GM21515 (cell line): ENCODE measurements around the gene LRIG1.

ENCODE experiments used
- ATAC-seq: cut with Tn5 transposase; IDR thresholded peaks from one replicate; pipeline ENCODE4 v1.9.1; 2021; ENCODE audit not compliant: unreplicated experiment

LRIG1 gene

DNA sequence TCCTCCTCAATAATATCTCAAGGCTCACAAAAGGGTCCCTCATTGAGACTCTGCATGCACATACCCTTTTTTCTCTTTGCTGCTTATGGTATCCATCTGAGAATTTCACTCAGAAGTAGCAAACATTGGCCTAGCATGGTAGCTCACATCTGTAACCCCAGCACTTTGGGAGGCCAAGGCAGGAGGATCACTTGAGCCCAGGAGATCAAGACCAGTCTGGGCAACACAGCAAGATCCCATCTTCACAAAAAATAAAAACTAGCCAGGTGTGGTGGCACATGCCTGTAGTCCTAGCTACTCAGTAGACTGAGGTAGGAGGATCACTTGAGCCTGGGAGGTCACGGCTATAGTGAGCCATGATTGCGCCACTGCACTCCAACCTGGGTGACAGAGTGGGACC lies 11.7 kb downstream of the LRIG1 start:
- no peak for ATAC-seq

DNA sequence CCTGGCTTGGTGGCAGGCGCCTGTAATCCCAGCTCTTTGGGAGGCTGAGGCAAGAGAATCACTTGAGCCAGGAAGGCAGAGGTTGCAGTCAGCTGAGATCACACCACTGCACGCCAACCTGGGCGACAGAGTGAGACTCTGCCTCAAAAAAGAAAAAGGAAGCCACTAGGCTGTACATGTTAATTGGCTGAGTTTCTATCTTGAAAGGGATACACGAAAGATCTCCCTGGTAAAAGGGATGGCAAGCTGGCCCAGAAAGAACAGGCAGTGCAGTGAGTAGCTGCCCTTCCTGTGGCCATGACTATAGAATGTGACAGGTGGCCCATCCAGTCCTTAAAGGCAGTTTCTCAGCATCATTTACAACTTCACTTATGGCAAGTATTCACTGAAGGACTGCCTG lies 12.3 kb downstream of the LRIG1 start:
- no peak for ATAC-seq

DNA sequence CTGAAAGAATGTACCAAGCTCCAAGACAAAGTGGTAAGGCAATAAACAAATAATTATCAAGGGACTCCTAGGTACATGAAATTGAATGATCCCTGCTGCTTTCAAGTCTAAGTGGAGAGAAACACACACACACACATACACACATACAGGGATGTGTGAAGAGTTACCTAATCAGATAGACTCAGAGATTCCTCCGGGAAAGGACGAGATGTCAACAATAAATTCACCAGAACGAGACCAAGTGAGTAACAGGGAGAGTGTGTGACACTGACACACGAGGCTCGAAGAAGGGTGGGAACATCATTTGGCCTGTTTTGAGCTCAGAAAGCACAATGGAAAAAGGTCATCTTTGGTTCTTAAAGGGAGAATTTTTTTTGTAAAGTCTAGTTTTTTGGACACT lies 13.4 kb downstream of the LRIG1 start:
- ATAC-seq: no peak

DNA sequence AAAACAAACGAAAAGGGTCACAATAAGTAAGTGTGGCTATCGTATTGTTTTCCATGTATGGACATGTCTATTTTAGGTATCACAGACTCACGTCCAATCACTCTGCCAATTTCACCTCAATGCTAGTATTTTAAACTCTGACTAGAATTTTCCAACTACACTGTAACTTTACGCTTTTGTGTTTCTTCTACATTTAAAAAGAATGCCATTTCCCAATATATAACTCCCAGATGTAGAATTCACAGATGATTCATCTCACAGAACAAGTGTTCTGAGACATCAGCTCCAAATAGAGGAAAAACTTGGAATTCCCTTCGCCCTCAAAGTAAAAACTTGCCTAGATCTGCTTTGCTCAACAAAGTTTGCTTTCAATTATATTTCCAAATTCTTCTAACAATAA lies 14.2 kb downstream of the LRIG1 start:
- ATAC-seq: no peak

DNA sequence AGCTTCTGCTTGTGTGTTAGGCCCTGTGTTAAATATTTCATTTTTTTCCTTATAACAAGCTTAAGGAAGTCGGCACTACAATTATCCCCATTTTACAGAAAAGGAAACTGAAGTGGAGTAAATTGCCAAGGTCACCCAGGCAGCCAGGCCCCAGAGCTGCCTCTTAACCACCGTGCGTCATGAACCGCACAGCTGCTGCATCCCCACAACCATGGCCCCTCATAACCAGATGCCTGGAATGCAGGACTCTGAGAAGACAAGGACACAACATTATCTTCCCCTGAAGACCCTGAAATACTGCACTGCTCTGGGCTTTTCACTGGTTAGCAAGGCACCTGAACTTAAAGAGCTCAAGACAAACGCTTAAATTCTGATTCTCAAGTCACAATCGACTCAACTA lies 14.6 kb downstream of the LRIG1 start:
- no peak for ATAC-seq

DNA sequence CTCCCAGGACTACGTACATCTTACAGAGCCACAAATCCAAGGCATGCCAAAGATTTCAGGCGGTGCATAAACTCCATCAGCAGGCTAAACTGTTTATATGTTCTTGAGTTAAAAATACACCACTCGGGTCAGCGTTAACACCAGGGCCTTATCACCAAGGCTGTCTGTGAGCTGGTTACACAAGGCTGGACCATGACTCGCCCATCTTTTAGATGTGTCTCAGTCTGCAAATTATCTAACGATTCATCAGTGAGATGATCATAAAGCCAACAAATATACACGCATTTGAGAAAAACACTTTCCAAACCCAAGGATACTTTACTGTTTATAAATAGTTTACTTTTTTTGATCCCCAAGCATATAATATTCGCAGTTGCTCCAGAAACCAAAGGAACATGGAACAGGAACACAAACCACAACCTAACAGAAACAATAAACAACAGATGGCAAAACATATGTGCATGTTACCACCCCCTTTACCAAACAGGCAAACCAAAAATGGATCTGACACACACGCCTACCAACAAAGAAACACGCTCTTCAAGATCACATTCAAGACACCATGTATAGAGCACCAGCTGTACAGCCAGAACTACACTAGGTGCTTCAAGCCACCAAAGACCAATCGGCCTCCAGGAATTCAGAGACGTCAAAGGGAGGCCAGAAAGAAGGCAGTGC lies 15.4 kb downstream of the LRIG1 start:
- ATAC-seq: no peak

DNA sequence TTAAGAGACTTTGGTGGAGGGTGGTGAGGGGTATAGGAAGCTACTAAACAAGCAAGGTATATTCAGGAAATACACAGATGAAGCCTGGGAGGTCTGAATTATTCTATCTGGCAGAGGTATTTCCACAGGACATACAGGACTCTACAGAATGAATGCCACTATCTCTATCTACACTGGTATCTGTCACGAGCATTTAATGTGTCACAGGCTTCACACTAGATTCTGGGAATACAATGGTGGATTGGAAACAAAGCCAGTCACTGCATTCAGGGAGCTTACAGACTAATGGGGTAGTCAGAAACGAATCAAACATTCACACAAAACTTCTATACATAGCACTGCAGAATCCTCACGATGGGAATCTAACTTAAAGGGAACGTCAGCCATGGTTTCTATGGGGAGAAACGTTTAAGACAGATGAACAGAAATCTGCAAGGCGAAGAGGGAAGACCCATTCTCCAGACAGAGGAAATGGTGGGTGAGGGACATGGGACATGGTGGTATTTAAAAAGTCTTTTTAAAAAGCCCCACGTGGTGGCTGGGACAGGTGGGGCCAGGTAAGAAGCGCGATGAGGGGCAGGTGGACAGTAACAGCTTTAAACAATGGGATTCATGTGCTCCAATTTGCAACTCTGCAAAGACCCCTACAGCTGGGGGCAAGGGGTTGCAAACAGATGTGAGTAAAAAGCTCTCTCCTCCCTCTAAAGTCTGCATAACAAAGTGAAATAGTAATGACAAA lies 16.5 kb downstream of the LRIG1 start:
- ATAC-seq: no peak

DNA sequence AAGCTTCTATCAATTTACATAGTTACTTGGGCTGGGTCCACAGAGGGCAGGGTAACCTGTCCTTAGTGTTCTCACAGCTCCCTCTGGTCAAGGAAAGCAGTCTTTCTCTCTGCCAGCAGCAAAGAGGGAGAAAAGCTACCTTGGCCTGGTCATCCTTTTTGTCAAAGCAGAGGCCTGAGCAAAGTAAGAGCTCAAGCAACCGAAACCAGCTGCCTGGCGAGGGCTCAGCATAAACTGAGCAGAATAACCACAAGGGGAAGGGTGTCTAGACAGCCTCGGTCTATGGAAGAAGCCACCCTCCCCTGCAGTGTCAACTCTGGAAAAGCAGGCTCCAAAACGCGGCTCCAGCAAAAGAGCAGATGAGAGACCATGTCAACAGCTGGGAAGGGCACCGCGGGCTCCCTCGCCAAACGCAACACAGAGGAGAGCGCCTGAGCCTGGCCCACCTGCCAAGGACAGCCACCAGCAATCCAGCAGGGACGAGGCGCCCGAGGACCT lies 17.4 kb downstream of the LRIG1 start:
- peak; percentile 51 for ATAC-seq

DNA sequence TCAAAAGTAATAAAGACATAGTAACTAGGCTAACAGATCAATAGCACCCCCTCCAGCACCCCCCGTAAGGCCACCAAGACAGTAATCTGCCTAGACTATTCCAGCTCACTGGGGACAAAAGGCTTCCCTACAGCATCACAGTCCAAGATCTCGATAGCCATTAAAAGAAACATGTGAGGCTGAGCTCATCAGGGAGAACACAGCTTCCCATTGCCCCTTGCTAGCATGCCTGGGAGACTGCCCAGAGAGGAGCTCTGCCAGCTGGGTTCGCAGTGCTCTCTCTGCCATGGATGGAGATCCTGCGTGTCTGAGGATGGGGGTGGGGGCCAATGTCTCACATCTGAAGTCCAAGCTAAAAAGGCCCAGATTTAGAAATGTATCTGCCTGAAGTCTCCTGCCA lies 17.8 kb downstream of the LRIG1 start:
- no peak for ATAC-seq

DNA sequence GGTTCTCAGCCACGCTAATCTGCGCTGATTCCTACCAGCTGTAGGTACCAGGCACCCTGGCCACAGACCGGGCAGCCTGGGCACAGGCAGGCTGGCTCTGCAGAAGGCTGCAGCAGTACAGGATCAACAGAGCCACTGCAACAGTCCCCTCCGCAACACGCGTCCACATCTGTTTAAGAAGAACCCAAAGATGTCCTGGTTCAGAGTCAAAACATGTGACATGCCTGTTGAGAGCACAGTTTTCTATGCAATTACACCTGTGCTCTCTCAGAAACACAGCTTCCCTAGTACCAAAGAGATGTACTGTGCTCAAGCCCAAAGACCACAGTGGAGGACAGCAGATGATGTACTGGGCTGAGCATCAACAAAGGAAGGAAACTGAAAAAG lies 18.8 kb downstream of the LRIG1 start:
- ATAC-seq: no peak

DNA sequence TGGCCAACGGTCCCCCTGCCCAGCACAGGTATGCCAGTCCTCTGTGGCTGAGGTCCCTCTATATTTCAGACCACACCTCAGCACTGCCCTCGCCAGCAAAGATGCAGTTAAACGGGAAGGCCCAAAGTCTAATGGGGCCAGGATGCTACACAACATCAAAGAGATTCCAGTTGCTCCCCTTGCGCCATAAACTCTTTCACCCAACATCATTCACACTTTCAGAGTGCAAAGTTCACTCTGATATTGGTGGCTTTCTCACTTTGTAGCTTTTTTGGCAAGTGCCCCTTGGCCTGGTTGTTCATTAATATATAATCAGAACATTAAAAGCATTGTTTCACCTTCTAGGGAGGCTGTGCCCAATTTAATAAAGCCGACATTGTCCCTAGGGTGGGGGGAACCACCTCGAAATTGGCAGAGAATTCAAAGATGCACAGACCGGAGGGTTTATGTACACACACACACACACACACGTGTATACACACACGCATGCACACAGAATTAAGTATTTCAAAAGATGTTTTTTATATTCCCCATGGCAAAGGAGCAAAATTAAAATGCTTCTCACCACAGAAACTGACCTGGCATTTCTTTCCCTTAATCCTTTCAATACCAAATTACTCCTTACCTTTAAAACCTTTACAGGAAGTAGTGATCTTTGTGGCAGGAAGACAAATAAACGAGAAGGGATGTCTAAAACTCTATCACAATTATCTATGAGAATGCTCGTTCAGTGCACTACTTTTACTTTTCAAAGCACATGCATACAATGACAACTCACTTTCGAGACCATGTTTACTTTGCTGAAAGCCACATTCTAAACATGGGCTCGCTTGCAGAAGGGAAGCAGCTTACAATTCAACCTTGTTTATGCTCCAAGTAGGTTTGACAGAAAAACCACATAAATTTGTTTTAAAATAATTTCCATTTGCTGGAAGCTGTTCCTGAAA lies 19.5 kb downstream of the LRIG1 start:
- ATAC-seq: no peak

DNA sequence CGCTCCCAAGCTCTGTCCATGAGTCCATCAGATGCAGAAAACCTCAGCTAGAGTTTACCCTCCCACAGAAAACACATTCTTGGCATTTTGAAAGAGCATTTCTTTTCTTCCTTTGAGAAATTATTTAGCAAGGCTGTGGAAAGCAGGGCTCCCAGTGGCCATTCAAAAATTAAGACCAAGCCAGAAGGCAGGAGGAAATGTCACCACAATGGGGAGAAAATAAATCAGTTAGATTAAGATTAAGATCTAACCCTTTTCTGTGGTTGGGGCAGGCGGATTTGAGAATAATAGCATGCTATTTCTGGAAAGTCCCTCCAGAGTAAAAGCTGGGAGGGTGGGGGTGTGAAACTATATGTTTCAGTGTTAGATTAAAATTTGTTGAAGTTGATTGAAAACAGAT lies 20.2 kb downstream of the LRIG1 start:
- ATAC-seq: no peak

DNA sequence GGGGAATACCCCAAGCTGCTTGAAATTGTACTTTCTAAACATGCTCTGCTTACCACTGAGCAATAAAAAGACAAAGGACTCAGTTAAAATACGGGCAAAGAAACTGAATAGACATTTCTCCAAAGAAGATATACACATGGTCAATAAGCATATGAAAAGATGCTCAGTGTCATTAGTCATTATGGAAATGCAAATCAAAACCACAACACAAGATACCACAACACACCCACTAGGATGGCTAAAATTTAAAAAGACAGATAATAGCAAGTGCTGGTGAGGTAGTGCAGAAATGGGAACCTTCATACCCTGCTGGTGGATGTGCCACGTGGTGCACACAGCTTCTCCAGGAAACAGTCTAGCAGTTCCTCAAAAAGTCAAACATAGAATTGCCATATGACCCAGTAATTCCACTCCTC lies 21.3 kb downstream of the LRIG1 start:
- no peak for ATAC-seq

DNA sequence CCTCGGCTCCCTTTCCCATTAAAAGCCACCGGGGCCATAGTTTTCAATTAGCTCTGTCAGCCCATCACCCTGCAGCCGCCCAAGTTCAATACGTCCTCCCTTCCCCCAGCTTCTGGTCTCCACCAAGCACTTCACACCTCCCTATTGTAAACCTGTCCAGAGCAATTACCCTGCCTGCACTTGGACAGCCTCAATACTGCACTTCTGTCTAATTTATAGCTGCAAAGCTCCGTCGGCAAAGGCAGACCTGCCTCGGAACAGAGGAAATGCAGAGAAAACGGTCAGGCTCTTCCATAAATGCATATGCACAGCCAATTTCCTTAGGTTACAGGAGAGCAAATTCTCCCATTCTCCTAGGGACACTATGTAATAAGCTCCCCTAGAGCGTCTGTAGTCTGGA lies 21.9 kb downstream of the LRIG1 start:
- no peak for ATAC-seq

DNA sequence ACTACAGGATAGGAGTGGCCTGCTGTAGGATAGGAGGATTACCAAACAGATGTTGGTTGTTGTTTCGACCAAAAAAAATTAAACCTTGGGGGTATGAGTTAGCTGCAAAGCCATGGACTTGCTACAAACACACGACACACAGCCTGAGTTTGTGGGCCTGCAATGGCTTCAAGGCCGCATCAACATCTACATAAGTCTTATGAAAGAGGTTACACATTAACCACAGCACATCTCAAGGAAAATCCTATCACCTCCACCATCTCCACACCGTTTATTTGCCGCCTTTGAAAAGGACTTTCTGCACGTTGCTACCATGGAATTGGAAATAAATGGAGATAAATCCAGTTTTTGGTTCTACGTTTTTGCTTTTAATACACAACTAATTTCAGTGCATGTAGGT lies 23.0 kb downstream of the LRIG1 start:
- no peak for ATAC-seq

DNA sequence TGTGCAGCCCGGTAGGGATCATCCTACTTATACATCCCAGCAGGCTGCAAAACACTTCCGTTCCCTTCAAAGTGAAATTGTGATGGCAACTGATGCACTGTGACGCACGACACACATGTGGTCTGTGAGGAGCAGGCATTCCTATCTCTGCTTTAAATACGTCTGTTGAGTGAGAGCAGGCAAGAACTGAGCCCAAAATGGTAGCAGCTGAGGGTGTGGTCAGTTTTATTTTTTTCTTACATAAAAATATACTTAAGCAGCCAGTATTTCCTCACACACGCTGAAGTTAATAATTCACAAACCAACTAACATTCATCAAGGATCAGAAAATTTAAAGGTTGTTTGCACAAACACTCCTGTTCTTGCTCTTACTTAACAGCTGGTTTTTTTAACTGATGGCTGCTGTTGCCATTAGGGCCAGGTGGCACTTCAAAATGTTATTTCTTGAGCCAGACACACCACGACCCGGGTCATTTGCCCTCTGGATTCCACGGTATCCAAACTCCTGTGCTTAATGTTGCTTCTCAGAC lies 23.9 kb downstream of the LRIG1 start:
- ATAC-seq: no peak

DNA sequence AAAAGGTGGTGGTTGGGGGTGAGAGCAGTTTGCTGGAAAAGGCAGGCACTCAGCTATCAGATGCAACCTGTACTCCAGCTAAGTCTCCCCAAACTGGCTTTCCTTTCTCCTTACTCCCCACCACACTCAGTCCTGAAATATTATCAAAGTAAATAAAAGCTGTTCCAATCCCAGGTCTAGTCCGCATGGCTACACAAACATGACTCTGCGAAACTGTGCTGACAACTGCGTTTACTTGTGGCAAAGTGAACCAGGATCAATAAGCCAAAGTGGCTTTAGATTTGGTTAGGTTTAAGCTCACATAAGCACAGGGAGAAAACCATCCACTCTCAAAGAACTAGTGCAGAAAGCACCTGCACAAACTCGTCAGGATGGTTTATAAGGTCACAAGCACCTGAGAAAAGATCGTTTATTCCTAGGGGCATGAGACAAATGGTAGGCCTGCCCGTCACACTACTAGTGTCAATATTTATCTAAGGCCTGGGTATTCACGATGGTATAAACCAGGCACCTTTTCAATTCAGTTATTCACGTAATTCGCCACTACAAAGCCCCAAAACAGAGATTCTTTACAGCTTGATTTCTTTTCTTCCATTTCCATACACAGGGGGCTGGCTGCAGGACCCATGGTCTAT lies 25.3 kb downstream of the LRIG1 start:
- no peak for ATAC-seq

DNA sequence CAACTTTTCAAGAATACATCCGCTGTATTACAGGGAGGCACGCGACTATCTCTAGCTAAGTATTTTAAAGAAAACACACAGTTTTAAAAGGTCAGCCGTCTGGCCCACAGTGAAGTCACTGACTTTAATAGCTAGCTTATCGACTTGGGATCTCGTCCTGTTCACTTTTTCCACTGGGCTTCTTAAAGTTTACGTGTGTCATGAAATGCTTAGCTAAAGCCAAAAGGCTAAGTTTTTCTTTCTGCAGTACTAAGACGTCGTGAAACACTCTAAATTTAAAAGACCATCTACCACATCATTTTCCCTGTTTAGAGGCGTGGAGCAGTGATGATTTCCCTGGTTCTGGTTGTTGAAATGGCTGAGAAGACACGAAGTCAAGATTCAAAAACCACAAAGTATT lies 27.1 kb downstream of the LRIG1 start:
- ATAC-seq: no peak

DNA sequence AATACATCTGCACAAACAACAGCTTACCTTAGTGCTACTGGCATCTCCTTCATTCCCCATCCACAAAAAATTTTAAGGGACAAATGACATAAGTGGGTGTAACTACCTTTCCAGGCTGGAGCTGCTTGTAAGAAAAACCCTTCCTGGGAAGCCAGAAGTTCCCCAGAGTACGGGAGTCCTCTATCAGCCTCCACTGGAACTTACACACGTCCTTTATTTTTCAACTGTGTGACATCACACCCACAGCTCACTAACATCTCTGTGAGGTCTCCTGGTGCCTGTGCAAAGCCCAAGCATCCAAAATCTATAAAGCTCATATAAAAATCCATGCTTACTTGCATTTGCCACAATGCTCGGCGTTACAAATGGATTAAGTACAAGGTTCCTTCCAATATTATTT lies 27.6 kb downstream of the LRIG1 start:
- ATAC-seq: no peak

DNA sequence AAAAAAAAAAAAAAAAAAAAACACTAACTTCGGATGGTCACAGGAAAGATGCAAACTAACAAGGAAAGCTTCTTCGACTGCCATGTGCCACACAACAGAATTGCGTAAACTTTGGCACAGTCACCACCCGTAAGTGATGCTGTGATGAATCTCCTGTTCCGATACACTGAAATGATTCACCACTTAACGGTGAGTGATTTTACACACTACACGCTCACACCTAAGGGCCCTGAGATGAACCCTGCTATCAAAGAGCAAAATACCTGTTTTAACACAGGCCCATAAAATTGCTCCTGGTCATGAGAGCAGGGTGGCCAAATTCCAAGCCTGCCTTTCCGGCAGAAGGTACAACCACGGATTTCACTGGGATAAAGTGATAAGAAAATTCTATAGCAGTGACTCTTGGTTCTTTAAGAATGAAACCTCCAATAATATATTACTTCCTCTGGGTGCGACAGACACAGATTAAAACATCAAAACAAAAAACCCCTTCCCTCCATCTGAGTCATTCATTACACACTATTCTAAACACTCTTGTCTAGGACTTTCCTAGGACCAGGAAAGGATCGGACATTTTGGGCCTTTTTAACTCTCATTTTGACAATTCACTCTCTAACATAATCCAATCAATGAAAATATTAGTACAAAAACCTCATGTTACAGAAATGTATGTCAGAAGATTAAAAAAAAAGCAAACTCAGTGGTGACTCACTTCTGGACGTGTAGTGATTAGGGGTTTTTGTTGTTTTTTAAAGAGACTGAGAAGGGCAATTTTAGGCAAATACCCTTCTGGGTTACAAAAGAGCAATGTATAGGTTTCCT lies 28.3 kb downstream of the LRIG1 start:
- ATAC-seq: peak; percentile 57
